HG03469 (cell line): ENCODE results near the gene ACADS.

ENCODE experiments used
- ATAC-seq: cut with Tn5 transposase; IDR thresholded peaks from one replicate; pipeline ENCODE4 v1.9.1; 2021; ENCODE audit warnings: mild to moderate bottlenecking, moderate library complexity, moderate number of reproducible peaks; ENCODE audit not compliant: unreplicated experiment

Gene ACADS

DNA sequence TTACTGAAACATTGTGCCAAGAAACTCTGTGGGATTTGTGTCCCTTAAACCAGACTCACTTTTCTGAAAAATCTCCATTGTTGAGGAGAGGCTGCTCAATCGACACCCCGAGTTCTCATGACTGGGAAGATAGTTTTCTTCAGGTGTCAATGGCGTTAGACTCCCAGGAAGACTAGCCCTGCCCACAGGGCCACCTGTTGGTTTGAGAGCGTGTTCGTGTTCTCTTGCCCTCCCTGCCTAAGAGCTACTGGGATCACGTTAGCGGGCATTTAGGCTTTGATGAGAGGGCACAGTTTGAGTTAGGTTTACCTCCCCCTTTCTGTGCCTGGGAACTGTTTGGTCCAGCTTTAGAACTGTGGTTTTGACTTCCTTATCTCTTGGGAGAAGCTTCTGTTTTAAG is 26.1 kb upstream of the ACADS start:
- no peak for ATAC-seq

DNA sequence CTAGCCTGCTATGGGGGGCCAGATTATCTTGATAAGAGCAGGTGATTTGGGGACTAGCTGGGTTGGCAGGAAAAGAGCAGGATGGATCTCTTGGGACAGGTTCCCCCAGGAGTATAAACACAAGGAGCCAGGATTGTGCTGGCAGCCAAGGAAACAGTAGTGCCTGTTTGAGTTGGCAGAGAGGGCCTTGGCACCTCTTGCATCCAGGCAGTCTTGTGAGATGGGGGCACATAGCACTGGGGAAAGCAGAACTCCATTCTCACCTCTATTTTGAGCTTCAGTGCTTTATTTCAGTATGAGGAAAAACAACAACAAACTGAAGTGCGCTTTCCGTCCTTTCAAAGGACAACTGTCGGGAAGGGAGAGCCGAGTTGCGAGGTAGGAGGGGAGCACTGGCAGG is 24.7 kb upstream of the ACADS start:
- ATAC-seq: no peak

DNA sequence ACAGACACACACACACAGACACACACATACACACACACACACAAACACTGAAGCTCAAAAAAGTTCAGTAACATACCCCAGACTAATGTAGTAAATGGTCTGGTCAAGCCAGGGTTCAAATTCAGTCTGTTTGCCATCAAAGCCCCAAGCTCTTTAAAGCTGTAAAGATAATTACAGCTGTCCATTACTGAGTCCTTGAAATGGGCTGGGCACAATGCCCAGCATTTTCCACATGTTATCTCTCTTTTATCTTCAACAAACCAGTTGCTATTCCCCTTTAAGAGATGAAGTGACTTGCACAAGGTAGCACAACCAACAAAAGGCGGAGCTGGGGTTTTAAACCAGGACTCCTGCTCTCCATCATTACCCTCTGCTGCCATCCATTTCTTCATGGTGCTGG is 23.0 kb upstream of the ACADS start:
- ATAC-seq: no peak

DNA sequence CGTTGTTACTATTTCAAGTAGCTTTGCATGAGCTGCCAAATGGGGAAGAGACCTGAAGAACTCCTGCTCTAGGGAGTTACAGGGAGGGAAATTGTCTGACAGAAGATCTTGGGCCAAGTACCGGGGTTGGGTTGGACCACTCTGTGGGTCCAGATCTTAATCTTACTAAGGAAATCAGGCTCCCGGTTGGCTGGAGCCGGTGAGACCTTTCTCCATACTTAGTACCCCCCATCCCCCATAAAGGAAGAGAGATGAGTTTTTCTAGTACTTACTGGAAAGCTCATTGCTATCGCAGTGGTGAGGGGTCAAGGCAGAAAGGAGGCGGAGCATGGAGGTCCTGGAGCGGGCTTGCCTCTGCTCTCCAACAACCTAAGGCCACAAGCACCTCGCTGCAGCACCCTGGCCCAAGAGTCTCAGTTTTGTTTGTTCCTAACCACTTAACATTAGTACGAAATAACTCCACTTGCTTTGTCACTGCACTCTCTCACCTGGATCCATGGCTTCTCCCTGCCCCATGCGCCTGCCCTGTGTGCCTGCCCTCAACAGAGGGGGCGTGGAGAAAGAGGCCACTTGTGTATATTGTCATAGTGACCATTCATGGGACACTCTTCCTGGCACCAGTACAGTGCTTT is 22.2 kb upstream of the ACADS start:
- ATAC-seq: no peak

DNA sequence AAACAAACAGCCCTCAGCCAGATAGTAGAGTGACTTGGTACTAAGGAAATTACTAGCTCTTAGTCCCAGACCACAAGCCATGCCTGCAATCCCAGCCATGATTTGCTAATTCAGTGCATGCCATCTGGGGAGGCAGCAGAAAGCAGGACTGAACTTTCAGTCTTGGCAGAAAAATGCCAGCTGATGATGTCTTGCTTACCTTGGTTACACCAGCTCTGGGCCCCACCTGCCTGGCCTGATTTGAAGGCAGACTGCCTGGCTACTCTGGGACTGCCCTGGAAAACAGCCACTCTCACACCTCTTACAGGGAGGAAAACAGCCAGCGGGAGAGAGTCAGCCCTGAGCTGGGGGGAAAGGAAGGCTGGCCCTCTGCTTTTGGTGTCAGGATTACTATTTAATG is 20.0 kb upstream of the ACADS start:
- no peak for ATAC-seq

DNA sequence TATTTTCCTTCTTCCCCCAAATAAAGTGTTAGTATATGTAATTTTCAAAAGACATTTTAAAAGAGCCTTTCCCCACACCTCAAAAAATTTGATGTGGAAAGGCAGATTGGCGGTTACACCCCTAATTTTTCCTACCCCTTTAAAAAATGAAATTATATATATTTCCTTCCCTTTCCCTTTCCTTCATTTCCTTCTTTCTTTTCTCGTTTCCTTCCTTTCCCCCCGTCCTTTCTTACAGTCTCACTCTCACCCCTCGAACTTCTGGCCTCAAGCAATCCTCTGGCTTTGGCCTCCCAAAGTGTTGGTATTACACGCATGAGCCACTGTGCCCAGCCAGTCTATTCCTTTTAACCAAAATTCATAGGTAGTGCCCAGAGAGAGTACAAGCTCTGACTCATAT is 19.6 kb upstream of the ACADS start:
- ATAC-seq: no peak

DNA sequence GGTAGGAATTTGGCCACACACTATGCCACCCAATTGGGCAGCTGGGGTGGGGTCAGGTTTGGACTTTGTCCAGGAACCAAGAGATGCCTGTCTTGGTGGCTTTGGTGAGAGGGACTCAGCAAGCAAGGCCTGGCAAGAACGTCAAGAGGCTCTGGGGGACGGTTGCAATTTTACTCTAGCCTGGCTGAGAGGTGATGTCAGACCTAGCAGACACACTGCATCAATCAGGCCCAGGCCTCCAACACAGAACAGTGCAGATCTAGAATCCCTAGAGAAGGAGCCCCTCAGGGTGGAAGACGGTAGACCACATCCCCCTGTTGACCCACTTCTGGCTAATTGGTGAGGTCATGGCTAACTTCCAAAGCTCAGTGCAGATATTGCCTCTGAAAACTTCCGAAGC is 17.0 kb upstream of the ACADS start:
- no peak for ATAC-seq

DNA sequence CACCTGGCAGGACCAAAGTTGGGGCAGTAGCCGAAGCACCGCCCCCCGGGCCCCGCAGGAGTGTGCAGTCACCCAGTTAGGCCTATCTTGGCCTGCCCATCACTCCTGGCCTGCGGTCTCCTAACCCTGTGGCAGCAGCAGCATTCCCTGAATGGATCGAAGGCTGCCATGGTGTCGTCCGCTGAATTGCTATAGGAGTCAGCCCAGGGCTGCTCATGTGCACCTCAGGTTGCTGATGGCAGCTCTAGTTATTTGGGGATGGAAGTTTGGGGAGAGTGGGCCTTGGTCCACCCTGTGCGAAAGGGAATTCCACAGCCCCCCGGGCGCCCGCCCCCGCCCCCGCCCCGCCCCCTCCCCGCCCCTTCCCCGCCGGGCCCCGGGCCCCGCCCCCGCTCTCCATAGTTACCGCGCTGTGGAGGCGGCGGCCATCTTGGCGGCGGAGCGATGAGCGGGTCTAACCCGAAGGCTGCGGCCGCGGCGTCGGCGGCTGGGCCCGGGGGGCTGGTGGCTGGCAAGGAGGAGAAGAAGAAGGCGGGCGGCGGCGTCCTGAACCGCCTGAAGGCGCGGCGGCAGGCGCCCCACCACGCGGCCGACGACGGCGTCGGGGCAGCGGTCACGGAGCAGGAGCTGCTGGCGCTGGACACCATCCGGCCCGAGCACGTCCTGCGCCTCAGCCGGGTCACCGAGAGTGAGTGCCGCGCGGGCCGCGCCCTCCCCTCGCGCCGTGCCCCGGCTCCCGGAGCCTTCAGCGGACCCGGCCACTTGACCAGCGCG is 15.4 kb upstream of the ACADS start, which contains the start of gene UNC119B:
Gene UNC119B, plus strand, starts transcription at position 428 of the 774 bp plus-strand sequence. Its CDS starts 17 bp downstream, at position 445.
- ATAC-seq: no peak

DNA sequence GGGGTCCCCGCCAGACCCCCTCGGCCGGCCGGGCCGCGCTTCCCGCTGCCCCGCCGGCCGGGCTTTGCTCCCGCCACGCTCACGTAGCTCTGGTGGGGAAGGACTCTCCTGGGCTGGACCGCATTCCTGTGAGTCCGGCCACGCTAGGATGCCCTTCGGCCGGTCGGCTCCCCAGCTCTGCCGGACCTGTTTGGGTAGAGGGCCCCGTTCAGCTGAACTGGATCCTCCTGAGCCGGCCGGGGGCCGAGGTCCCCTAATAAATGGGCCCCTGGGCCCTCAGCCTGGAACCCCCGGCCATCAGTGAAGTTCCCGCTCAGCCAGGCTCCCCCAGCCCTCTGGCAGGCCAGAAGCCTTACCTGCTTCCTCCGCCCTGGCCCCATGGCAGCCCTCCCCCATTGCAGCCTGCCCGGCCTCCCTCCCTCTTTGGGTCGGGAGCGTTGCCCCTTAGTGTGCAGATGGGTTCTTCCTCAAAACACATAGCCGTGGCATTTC is 14.8 kb upstream of the ACADS start:
- no peak for ATAC-seq

DNA sequence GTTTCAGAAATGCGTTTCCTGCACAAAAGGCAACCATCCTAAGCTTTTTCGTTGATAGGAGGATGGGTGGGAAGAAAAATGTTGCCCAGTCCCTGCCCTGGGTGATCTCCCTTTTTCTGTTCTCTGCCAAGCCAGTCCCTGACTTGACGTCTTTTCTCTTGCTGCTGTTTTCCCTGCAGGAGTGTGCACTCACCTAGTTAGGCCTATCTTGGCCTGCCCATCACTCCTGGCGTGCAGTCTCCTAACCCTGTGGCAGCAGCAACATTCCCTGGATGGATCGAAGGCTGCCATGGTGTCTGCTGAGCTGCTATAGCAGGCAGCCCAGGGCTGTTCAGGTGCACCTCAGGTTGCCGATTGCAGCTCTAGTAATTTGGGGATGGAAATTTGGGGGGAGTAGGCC is 14.2 kb upstream of the ACADS start:
- ATAC-seq: no peak

DNA sequence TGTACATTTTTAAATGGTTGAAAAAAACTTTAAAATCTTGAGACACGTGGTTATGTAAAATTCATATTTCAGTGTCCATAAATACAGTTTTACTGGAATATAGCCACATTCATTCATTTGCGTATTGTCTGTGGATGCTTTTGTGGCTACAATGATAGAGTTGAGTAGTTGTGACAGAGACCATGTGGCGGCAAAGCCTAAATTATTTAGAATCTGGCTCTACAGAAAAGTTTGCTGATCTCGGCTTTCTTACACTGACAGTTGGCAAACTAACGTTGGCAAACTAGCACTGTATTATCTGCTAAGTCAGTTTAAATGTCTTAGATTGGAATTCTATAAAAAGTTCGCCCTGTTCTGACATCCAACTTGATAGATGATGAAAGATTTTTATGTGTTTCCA is 13.0 kb upstream of the ACADS start:
- no peak for ATAC-seq

DNA sequence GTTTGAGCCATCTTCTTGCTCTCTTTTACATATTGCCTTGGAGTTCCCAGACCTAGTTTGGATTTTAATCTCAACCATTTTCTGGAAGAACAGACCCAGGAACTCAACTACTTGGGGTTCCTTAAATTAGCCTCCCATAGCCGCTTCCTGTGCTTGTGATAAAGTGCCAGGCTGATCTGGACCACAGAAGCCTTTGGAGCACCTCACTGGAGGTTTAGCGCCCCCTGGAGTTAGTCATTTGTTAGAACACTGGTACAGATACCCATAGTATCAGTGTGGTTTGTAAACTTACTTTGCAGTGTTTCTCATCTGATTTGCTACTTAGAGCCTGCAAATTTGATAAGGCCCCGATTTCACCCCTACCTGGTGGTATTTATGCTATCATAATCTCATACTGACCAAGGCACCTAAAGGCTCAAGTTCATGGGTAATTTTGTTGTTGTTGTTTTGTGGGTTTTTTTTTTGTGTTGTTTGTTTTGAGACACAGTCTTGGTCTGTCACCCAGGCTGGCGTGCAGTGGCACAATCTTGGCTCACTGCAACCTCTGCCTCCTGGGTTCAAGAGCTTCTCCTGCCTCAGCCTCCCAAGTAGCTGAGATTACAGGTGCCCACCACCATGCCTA is 11.7 kb upstream of the ACADS start:
- no peak for ATAC-seq

DNA sequence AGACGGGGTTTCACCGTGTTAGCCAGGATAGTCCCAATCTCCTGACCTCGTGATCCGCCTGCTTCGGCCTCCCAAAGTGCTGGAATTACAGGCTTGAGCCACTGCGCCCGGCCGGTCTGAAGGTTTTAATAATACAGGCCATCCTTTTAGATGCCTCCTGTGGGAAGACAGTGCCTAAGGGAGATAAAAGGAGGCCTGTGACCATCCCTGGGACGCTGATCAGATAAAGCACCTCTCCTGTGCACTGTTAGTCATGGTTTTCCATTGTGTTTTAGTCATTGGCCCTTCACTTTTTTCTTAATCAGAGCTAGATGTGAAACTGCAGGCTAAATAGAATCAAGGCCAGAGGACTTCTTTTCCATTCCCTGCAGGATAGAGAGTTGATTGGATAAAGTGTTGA is 7.6 kb upstream of the ACADS start:
- ATAC-seq: no peak

DNA sequence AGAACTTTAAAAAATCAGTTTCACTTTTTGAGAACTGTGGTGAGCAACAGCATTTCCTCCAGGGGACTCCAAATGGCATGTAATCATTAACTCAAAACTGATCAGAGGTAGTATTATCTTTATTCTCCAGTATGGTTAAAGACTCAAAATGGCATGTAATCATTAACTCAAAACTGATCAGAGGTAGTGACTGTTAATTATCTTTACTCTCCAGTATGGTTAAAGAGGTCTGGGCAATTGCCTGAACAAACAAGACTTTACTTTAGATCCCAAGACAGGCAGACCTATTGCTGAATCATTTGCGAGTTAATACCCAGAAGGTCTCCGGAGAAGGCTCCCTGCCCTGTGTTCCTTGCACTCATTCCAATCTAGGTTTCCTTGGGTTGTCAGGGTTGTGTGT is 6.6 kb upstream of the ACADS start:
- no peak for ATAC-seq

DNA sequence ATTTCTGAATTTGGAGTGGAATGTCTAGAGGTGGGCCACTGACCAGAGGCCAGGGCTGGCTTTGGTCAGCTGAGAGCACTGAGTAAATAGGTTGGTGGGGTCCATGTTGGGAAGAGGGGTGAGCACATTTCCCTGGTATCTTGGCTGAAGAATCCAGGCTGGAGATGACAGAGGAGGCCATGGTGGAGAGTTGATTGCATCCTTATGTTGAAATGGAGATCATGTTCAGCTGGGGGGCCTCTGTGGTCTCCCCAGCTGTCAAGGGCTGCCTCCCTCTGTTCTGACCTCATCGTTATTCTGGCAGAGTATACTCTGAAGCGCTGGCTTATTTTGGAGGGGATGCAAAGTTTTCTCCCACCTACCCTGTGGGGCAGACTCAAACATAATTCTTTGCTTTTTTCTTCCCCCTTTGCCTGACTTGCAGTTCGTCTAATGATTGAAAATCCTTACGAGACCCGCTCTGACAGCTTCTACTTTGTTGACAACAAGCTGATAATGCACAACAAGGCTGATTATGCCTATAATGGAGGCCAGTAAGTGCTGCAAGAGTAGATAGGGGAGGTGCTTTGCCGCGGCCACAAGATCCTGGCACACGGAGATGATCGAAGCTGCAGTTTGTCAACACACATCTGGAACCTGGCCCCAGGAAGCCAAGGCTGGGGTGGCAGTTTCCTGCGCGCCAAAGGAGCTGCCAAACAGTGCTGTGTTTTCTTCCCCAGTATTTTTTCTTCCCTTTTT is 6.0 kb upstream of the ACADS start:
- ATAC-seq: no peak

DNA sequence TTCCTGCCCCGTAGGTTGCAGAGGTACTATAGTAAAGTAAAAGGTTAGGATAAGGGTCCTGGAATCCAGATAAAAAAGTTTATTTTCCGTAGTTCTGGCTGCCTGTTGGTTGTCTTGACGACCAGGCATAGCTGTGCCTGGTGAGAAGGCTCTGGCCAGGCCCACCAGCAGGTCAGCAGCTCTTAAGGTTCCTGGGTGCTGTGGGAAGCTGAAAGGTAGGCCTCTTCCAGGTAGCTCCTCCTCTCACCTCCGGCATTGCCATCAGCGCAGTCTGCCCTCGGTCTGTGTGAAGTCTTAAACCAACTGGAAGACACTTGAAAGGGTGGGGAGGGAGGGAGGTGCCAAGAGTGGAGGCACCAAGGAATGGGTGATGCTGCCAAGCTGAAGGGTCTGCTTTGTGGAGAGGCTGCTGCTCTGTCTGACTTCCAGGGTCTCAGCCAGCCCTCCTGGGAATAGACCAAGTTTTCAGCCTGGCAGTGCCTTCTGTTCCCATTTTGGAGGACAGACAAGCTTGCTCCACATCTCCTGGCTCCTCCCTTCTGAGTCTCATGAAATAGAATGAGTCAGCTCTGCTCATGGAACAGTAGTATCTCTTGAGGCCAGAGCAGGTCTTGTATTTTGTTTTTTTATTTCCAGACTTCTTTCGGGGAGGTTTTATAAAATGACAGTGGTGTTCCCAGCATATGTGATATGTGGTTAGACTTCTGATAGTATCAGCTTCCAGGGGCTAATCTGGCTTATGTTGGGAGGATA is 5.2 kb upstream of the ACADS start:
- no peak for ATAC-seq

DNA sequence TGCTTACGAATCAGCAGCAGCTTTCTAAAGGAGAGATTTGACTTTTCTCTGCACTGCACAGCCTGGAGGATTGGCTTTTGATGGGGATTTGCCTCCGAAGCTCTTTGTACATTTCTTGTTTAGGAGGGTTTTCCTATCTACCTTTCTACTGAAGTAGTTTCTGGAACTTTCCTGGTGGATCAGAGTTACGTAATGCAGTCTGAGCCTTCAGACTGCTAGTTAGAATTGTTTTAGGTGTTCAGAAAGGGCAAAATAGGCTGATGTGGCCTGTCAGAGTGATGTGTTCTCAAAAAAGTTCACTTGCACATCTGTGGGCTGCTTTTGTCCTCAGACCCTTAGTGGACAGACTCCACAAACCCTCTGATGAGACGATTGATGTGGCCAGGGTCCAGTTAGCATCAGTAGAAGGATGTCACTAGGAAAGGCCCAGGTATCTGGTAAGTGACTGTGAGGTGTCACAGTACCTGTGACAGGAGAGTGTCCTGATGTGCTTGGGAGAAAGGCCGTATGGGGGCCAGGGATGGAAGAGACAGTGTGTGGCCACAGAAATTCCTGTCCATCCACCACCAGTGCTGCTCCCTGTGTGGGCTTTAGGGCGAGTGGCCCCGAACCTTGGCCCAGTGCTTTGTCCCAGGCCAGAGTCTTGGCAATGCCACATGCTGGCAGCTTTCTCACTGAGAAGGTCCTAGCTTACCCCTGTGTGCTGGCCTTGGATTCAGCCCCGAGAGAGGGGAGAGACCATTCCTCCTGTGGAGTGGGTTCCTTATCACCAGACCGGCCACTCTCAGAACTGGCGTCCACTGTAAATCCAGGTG is 4.4 kb upstream of the ACADS start:
- no peak for ATAC-seq

DNA sequence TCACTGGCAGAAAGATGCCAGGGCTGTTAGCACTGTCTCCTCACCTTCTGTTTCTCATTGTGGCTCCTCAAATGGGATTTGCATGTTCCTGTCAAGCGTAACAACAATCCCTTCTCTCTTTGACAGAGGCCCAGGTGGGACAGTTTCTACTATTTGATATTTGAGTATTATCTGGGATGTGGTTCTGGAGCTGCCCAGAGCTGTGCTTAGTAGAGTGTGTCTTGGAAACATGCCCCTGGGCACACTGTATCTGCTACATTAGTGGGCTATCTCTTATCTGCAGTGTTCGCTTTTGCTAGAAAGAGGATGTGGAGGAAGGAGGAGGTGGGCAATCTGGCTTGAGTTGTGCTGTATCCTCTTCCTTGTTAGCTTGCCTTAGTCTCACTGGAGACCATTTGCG is 3.8 kb upstream of the ACADS start:
- ATAC-seq: no peak

DNA sequence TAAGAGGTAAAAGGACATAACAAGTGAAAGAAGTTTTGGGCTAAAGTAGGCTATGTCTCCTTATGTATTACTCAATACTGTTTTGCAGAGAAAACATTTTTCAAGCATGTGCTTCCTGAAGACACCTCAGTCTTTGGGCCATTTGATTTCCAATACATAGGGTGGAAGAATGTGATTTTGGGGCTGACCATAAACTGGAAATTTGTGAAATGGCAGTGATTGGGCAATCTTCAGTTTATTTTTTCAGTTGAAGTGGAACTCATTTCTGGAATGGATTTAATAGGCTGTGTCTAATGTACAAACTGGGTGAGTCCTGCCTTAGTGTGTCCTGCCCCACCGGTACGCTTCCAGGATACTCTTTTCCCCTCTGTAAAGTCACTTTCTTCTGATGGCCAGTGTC is 2.8 kb upstream of the ACADS start:
- no peak for ATAC-seq

DNA sequence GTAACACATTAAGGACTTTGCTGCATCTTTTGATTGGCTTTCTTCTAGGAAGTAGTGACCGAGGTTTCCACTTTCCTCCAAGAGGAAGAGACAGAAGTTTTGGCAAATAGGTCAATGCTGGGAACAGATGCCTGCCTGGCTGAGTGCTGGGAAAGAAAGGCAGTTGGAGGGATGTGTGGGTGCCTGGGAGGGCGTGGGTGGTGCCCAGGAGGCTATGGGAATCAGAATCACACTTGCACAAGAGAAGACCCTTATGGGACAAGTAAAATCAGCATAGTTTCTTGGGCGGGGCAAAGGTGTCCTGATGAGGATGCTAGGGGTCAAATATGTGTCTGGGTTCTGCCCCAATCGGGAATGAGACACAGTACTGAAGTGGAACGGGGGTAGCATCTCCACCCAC is 906 bp upstream of the ACADS start:
- no peak for ATAC-seq
